Ishikawa (cell line): Measurements from ENCODE around the gene TIA1.

Experiments
- YY1 ChIP-seq: IDR thresholded peaks from 2 replicates; pipeline ENCODE4 v1.6.1; 2012; ENCODE audit warnings: low read depth
- ZBTB7A ChIP-seq: IDR thresholded peaks from 2 replicates; pipeline ENCODE4 v1.6.1; 2012; ENCODE audit warnings: low read depth

- no peak for TF ChIP-seq ZBTB7A
- no peak for TF ChIP-seq YY1
Observed at GRCh38 chr2:70247364-70248180, 856 bp downstream of the TIA1 start.
